Measurements from ENCODE around the gene PCNX2. TPM values are rescaled to one million over a fixed set of nuclear protein-coding genes. Genes with fewer than 3 reads are reported as not detected.

PCNX2 gene
- total and polyA plus RNA-seq, 8 donors, result 5.5 to 25.9 (median 8.7) TPM

DNA sequence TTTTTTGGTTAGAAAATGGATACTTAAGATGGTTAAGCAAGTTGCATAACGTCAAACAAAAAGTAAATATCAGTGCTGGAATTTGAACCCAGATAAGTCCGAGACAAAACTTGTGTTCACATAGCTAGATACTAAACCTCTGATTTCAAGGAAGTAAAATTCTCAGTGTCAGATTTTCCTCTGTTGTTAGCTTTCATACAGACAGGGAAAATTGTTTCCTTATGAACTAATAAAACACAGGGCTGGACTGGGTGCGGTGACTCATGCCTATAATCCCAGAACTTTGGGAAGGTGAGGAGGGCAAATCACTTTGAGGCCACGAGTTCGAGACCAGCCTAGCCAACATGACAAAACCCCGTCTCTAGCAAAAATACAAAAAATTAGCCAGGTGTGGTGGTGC is 51.3 kb downstream of the PCNX2 start:
- WGBS, 2 donors, result 47 to 54% methylated on average over 6 of the region's 6 CpGs
- no peaks in the 10 kb centered on the region for H3K36me3 ChIP-seq
- peak in 1 of 6 donors; percentile 37 for DNase-seq
- peak overlapping the region in 2 of 4 donors; percentile 48 to 66 for H3K27ac ChIP-seq
- TF ChIP-seq, protein P1, sequence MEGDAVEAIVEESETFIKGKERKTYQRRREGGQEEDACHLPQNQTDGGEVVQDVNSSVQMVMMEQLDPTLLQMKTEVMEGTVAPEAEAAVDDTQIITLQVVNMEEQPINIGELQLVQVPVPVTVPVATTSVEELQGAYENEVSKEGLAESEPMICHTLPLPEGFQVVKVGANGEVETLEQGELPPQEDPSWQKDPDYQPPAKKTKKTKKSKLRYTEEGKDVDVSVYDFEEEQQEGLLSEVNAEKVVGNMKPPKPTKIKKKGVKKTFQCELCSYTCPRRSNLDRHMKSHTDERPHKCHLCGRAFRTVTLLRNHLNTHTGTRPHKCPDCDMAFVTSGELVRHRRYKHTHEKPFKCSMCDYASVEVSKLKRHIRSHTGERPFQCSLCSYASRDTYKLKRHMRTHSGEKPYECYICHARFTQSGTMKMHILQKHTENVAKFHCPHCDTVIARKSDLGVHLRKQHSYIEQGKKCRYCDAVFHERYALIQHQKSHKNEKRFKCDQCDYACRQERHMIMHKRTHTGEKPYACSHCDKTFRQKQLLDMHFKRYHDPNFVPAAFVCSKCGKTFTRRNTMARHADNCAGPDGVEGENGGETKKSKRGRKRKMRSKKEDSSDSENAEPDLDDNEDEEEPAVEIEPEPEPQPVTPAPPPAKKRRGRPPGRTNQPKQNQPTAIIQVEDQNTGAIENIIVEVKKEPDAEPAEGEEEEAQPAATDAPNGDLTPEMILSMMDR (IDR thresholded peaks at IDR 0.05), result no peak
- ATAC-seq, result peak; percentile 59 to 87 (median 67)
- intact Hi-C loops (cut with DNase I), result loop anchor here in 2 of 3 donors (10.0 kb wide), 1 partner anchor 609 kb away; the partner anchor contains the start of gene SIPA1L2 (in 2 of the 2)
- H3K27me3 ChIP-seq, result no peaks in the 10 kb centered on the region
- peak; percentile 32 for FAIRE-seq
- H3K4me1 ChIP-seq, result peaks cover 0 to 15% (median 5%) of the 10 kb centered on the region in 3 donors
- no peaks in the 10 kb centered on the region for H3K9me3 ChIP-seq
- no peak overlapping the region for H3K4me3 ChIP-seq

DNA sequence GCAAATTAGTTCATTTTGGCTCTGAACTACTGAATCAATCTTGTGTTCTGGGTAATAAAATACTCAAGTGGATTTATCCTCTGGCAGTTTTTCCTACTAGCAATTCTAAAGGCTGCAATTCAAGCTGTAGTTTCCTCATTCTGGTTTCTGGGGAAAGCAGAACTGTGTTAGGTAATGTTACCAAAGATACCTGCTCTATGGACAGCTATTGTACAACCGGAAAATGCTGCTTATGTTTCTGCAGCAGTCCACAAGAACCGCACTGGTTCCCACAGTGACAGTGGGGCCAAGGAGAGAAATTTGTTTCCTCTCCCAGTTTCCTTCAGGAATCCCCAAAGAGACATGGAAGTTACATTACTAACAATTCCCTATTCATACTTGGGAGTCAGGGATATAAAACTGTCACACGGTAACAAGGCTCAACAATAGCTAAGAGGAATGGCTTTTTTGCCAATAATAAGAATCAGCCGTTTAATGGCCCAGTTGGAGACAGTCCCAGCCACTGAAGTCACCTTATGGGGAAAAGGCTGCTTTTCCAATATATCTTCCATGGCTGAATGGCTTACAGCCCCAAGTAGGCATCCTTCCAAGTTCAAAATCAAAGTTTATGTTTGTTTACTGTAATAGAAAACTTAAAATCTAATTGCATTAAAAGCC is 52.6 kb downstream of the PCNX2 start:
- Histone ChIP-seq H3K27me3 (no peaks in the 10 kb centered on the region), H3K36me3 (no peaks in the 10 kb centered on the region), H3K9me3 (no peaks in the 10 kb centered on the region), H3K4me1 (peaks cover 0 to 15% (median 5%) of the 10 kb centered on the region in 3 donors), H3K4me3 (no peak overlapping the region), H3K27ac (peak overlapping the region in 3 of 4 donors; percentile 12 to 66 (median 48))
- peak; percentile 42 to 67 (median 57) for ATAC-seq
- WGBS, 2 donors, result 49 to 53% methylated on average over 4 of the region's 4 CpGs
- intact Hi-C loops (cut with DNase I), result loop anchor here in 2 of 3 donors (10.0 kb wide), 1 partner anchor 608 kb away; the partner anchor contains the start of gene SIPA1L2 (in 2 of the 2)
- no peak for DNase-seq
- FAIRE-seq, result no peak
- TF ChIP-seq, protein P1 (IDR thresholded peaks at IDR 0.05), result no peak

DNA sequence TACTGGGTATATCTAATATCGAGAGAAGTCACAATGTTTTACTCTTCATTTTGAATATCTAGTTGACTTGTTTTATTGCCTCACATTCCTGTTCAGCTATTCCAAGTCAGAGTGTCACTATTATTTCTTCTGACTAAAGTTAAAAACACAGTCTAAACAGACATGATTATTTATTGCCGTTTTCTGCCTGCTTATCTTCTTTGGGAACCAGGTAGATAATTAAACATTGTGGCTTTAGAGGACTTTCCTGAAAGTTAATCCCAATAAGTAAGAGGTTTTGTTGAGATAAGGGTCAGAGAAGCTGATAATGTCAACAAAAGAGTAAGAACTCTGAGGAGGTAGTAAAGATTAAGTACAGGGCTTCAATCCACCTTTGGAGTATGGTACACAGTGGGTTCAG is 53.8 kb downstream of the PCNX2 start:
- peaks cover 0 to 15% (median 5%) of the 10 kb centered on the region in 3 donors for H3K4me1 ChIP-seq
- peak in 2 of 4 donors; percentile 7 to 22 for ATAC-seq
- H3K36me3 ChIP-seq, result no peaks in the 10 kb centered on the region
- no peaks in the 10 kb centered on the region for H3K27me3 ChIP-seq
- peak overlapping the region in 3 of 4 donors; percentile 24 to 66 (median 48) for H3K27ac ChIP-seq
- TF ChIP-seq, protein P1 (IDR thresholded peaks at IDR 0.05), result no peak
- intact Hi-C loops (cut with DNase I), result loop anchor here in 2 of 3 donors (10.0 kb wide), 1 partner anchor 607 kb away; the partner anchor contains the start of gene SIPA1L2 (in 2 of the 2)
- no peaks in the 10 kb centered on the region for H3K9me3 ChIP-seq
- H3K4me3 ChIP-seq, result no peak overlapping the region
- no peak for DNase-seq
- no peak for FAIRE-seq
- 21 to 25% methylated on average over 2 of the region's 2 CpGs for WGBS, 2 donors

DNA sequence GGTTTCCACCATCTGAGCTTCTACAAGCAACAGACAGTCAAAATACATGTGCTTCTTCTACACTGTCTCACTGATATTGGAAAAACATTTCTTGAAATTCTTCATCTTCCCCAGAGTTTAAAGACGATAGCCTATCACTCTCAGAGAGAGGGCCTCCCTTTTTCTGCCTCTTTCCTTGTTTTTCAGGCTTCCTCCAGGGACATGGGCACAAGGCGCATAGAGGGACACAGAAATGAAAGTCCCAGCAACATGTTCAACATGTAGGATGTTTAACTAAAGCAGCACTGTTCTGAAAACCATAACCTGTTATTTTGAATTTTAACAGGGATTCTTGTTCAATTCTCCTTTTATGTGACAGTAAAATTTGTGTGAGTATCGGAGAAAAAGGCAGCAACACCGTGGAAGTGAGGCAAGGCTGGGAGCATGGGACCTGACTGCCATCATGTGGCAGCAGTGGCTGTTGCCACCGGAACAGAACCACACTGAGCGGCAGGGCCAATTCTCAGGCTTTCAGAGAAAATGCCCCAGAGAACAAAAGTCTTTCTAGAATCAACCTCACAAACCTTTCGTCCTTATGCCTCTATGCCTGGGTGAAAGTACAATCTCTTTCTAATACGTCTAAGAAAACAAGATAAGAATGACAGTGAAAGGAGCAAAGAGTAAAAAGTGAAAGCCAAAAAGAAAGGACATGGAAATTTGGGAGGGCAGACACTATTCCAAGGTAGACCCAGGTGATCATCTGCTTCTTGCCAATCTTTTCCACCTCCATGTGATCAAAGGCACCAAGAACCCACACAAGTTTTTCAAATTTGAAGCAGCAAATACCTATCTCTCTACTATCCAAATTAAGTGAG is 54.5 kb downstream of the PCNX2 start:
- Histone ChIP-seq H3K4me1 (peaks cover 0 to 15% (median 5%) of the 10 kb centered on the region in 3 donors), H3K27me3 (no peaks in the 10 kb centered on the region), H3K4me3 (no peak overlapping the region), H3K36me3 (no peaks in the 10 kb centered on the region), H3K9me3 (no peaks in the 10 kb centered on the region), H3K27ac (peak overlapping the region in 3 of 4 donors; percentile 24 to 66 (median 48))
- peak; percentile 56 for FAIRE-seq
- peak; percentile 27 to 66 (median 52) for DNase-seq
- TF ChIP-seq, protein P1 (IDR thresholded peaks at IDR 0.05), result peak in 3 of 4 donors; percentile 53 to 67 (median 59)
- intact Hi-C loops (cut with DNase I), result loop anchor here in 2 of 3 donors (10.0 kb wide), 1 partner anchor 606 kb away; the partner anchor contains the start of gene SIPA1L2 (in 2 of the 2)
- WGBS, 2 donors, result 36 to 43% methylated on average over 8 of the region's 8 CpGs
- ATAC-seq, result peak; percentile 76 to 87 (median 86)
